GM21447 (cell line): Measurements from ENCODE around the gene SPAG16.

Experiments
- ATAC-seq: cut with Tn5 transposase; IDR thresholded peaks from one replicate; pipeline ENCODE4 v1.9.1; 2021; ENCODE audit not compliant: unreplicated experiment

Gene SPAG16

GRCh38 chr2:214328941-214329340 is 1044.7 kb downstream of the SPAG16 start:
- no peak for ATAC-seq

- no peak for ATAC-seq
Measured at GRCh38 chr2:214341646-214342045, 1057.4 kb downstream of the SPAG16 start.

GRCh38 chr2:214358506-214358905 is 1074.2 kb downstream of the SPAG16 start:
- ATAC-seq: no peak

GRCh38 chr2:214361116-214361515 is 1076.9 kb downstream of the SPAG16 start:
- ATAC-seq: no peak

- no peak for ATAC-seq
Measured at GRCh38 chr2:214365549-214365948, 1081.3 kb downstream of the SPAG16 start.

- no peak for ATAC-seq
Measured at GRCh38 chr2:214367171-214367570, 1082.9 kb downstream of the SPAG16 start.

GRCh38 chr2:214376618-214377285 is 1092.5 kb downstream of the SPAG16 start:
- ATAC-seq: no peak

GRCh38 chr2:214377286-214377624 is 1093.0 kb downstream of the SPAG16 start:
- no peak for ATAC-seq

- ATAC-seq: no peak
Measured at GRCh38 chr2:214378455-214379103, 1094.3 kb downstream of the SPAG16 start.

- ATAC-seq: no peak
Measured at GRCh38 chr2:214379227-214379626, 1095.0 kb downstream of the SPAG16 start.

GRCh38 chr2:214380681-214381080 is 1096.4 kb downstream of the SPAG16 start:
- ATAC-seq: no peak

- ATAC-seq: no peak
Measured at GRCh38 chr2:214382229-214382628, 1098.0 kb downstream of the SPAG16 start.

GRCh38 chr2:214386720-214387119 is 1102.5 kb downstream of the SPAG16 start:
- ATAC-seq: no peak

GRCh38 chr2:214389334-214389733 is 1105.1 kb downstream of the SPAG16 start:
- ATAC-seq: no peak

GRCh38 chr2:214393796-214394195 is 1109.5 kb downstream of the SPAG16 start:
- ATAC-seq: no peak

GRCh38 chr2:214395040-214395439 is 1110.8 kb downstream of the SPAG16 start:
- ATAC-seq: no peak

GRCh38 chr2:214401580-214401979 is 1117.3 kb downstream of the SPAG16 start:
- ATAC-seq: no peak

GRCh38 chr2:214410128-214410775 is 1126.0 kb downstream of the SPAG16 start:
- no peak for ATAC-seq

GRCh38 chr2:214410918-214411554 is 1126.8 kb downstream of the SPAG16 start, which contains the start of gene VWC2L:
VWC2L (plus strand) TSS chr2:214411054; CDS start chr2:214414194, 3,140 bp downstream.
- ATAC-seq: no peak

- ATAC-seq: no peak
Measured at GRCh38 chr2:214412679-214413078, 1128.4 kb downstream of the SPAG16 start.

- no peak for ATAC-seq
Measured at GRCh38 chr2:214436470-214436869, 1152.2 kb downstream of the SPAG16 start.
